SU-DHL-6 (cell line): Measurements from ENCODE around the gene CACNG5.
A peak's percentile ranks its signal among the peaks of the same experiment; 100 is the strongest.

ENCODE experiments used
- H2AFZ ChIP-seq: fragments of 200-600 bp; sonication (generic); 2 replicates; pipeline ENCODE4 v1.6.1; 2014; ENCODE audit warnings: low read depth, mild to moderate bottlenecking, moderate library complexity, mixed read lengths, antibody characterized with exemption, low read length; ENCODE audit not compliant: severe bottlenecking
- H3F3A ChIP-seq: fragments of 200-600 bp; shearing (Covaris generic); 2 replicates; pipeline ENCODE4 v1.6.0; 2016; ENCODE audit warnings: antibody characterized with exemption, mild to moderate bottlenecking; ENCODE audit not compliant: insufficient read depth
- H3K27ac ChIP-seq: fragments of 200-600 bp; sonication (generic); 2 replicates; pipeline ENCODE4 v1.5.1; 2016; ENCODE audit warnings: low read depth, mild to moderate bottlenecking, low read length, moderate library complexity, mixed read lengths
- H3K27me3 ChIP-seq: fragments of 200-600 bp; sonication (generic), shearing (Covaris generic); 2 replicates; pipeline ENCODE4 v1.6.0; 2014; ENCODE audit warnings: mild to moderate bottlenecking, low read length
- H3K36me3 ChIP-seq: fragments of 200-600 bp; sonication (generic); 2 replicates; pipeline ENCODE4 v1.6.1; 2014; ENCODE audit warnings: mild to moderate bottlenecking, low read length, mixed read lengths
- H3K4me2 ChIP-seq: fragments of 300-600, 200-600 bp; shearing (Covaris generic), sonication (generic); 2 replicates; pipeline ENCODE4 v1.6.0; 2014; ENCODE audit warnings: low read length, low read depth, mild to moderate bottlenecking; ENCODE audit not compliant: poor library complexity, severe bottlenecking
- H3K4me3 ChIP-seq: fragments of 200-600 bp; sonication (generic); 2 replicates; pipeline ENCODE4 v1.5.1; 2014; ENCODE audit warnings: antibody characterized with exemption, low read length, mild to moderate bottlenecking, mixed read lengths; ENCODE audit not compliant: insufficient read depth, poor library complexity, severe bottlenecking
- H3K79me2 ChIP-seq: fragments of 200-600 bp; sonication (generic); 2 replicates; pipeline ENCODE4 v1.6.1; 2014; ENCODE audit warnings: mild to moderate bottlenecking, low read length, moderate library complexity; ENCODE audit not compliant: insufficient read depth
- H3K9ac ChIP-seq: fragments of 200-600 bp; sonication (generic); 2 replicates; pipeline ENCODE4 v1.7.0; 2014; ENCODE audit warnings: mild to moderate bottlenecking, low read length
- H3K9me2 ChIP-seq: fragments of 200-600 bp; sonication (generic); replicated peaks from 2 replicates; pipeline ENCODE4 v1.6.1; 2014; ENCODE audit warnings: low read length; ENCODE audit not compliant: insufficient read depth
- H3K9me3 ChIP-seq: fragments of 200-600 bp; sonication (generic); 2 replicates; pipeline ENCODE4 v1.6.1; 2014; ENCODE audit warnings: low read length, mixed read lengths; ENCODE audit not compliant: insufficient read depth
- H4K20me1 ChIP-seq: fragments of 200-600 bp; sonication (generic); 2 replicates; pipeline ENCODE4 v1.6.1; 2014; ENCODE audit warnings: low read depth, mild to moderate bottlenecking, antibody characterized with exemption, low read length, moderate library complexity, mixed read lengths
- EZH2phosphoT487 ChIP-seq: fragments of 200-600 bp; sonication (generic), shearing (Covaris generic); conservative IDR thresholded peaks from 2 replicates; pipeline ENCODE4 v1.6.1; 2018; ENCODE audit warnings: mild to moderate bottlenecking, antibody characterized with exemption, low read length, moderate library complexity, mixed read lengths
- TF ChIP-seq, protein P1 (sequence below): fragments of 200-600 bp; sonication (generic); IDR thresholded peaks from one replicate; pipeline ENCODE4 v1.5.1; 2017; ENCODE audit warnings: antibody characterized with exemption, mild to moderate bottlenecking, low read length, moderate library complexity; ENCODE audit not compliant: insufficient read depth, poor library complexity, severe bottlenecking

Gene CACNG5

DNA sequence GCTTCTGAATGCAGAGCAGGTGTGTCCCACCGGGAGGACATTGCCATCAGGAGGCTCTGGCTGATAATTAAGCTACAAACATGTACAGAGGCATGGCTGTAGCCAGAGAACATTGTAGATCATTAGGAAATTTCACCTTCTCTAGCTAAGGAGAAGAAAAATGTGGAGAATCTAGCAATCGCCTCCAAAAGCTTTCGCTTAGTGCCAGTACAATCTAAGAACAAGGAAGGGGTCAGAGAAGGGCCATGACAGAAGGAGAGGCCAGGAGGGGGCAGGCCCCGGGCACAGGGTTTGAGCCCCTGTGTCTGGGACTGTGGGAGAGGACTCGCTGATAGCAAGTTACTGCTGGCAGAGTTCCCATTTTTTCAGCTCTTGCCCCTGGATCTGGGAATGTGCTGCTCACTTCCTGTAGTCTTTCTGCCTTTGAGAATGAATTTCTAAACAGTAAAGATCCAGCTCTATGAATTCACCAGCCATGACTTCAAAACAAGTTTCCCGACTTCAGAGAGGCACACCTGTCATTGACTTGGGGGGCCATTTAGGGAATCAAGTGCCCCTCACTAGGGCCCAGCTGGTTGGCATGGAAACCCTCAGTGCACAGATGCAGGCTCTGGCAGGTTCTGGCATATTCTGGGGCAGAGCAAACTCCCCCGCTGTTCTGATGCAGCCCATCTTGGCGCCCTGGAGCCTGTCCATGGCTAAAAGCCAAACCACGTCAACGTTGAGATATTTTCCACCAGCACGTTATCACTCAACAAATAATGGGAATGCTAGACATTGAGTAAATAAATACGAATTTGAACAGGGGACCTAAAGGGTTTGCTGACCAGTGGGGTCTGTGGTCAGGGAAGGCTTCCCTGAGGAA, 70.1 kb downstream of the CACNG5 start:
- no peaks in the 10 kb centered on the region for H4K20me1 ChIP-seq
- no peaks in the 10 kb centered on the region for H3K27me3 ChIP-seq
- H3K79me2 ChIP-seq: no peaks in the 10 kb centered on the region
- H2AFZ ChIP-seq: no peak overlapping the region
- TF ChIP-seq, protein P1, sequence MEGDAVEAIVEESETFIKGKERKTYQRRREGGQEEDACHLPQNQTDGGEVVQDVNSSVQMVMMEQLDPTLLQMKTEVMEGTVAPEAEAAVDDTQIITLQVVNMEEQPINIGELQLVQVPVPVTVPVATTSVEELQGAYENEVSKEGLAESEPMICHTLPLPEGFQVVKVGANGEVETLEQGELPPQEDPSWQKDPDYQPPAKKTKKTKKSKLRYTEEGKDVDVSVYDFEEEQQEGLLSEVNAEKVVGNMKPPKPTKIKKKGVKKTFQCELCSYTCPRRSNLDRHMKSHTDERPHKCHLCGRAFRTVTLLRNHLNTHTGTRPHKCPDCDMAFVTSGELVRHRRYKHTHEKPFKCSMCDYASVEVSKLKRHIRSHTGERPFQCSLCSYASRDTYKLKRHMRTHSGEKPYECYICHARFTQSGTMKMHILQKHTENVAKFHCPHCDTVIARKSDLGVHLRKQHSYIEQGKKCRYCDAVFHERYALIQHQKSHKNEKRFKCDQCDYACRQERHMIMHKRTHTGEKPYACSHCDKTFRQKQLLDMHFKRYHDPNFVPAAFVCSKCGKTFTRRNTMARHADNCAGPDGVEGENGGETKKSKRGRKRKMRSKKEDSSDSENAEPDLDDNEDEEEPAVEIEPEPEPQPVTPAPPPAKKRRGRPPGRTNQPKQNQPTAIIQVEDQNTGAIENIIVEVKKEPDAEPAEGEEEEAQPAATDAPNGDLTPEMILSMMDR: no peak
- TF ChIP-seq EZH2phosphoT487: no peak
- no peak overlapping the region for H3K27ac ChIP-seq
- H3K9me2 ChIP-seq: no peaks in the 10 kb centered on the region
- no peaks in the 10 kb centered on the region for H3K36me3 ChIP-seq
- H3K9ac ChIP-seq: no peak overlapping the region
- H3K4me2 ChIP-seq: no peak overlapping the region
- H3F3A ChIP-seq: no peaks in the 10 kb centered on the region
- no peaks in the 10 kb centered on the region for H3K9me3 ChIP-seq
- no peak overlapping the region for H3K4me3 ChIP-seq

DNA sequence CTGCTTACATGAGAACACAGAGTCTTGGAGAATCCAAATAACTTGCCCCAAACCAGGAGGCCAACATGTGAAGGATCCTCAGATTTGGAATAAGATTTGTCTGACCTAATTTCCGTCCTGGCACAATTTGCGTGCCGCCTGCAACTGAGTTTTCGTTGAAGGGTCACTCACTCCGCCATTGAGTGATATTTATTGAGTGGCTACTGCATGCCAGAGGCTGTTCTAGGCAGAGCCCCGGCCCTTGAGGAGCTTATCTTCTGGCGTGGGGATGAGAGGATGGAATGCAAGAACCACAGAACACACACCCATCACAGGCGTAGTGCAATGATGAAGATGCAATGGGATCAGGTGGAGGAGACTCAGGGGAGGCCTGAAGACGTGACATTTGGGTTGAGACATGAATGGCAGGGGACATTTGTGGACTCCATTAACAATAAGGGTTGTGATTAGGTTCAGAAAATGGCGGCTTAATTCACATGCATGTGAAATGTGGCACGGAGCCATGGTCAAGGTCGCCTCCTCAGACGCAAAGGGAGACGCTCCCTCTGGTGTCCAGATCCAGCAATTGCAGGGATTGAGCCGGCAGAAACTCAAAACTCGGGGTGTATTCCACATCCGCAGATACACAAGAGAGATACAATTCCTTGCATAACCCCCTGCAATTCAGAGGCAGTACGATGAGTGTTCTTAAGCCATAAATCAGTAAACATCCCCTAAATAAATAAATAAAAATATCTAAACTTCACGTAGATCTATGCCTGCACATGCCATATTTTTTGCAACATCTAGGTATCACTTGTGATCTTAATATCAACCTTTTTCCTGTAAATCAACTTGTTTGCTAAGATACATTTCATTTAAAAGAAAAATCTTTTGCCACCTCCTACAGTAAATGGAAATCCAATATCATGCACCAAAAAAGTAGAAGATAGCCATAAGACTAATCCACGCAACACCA, 71.7 kb downstream of the CACNG5 start:
- H3K9me3 ChIP-seq: no peaks in the 10 kb centered on the region
- no peaks in the 10 kb centered on the region for H3K9me2 ChIP-seq
- no peak overlapping the region for H3K9ac ChIP-seq
- H3K36me3 ChIP-seq: no peaks in the 10 kb centered on the region
- no peaks in the 10 kb centered on the region for H4K20me1 ChIP-seq
- no peaks in the 10 kb centered on the region for H3F3A ChIP-seq
- no peaks in the 10 kb centered on the region for H3K27me3 ChIP-seq
- no peak overlapping the region for H3K4me3 ChIP-seq
- peak overlapping the region; percentile 87 for H2AFZ ChIP-seq
- no peak overlapping the region for H3K4me2 ChIP-seq
- no peak for TF ChIP-seq EZH2phosphoT487
- TF ChIP-seq, protein P1: peak; percentile 86
- H3K27ac ChIP-seq: no peak overlapping the region
- no peaks in the 10 kb centered on the region for H3K79me2 ChIP-seq

DNA sequence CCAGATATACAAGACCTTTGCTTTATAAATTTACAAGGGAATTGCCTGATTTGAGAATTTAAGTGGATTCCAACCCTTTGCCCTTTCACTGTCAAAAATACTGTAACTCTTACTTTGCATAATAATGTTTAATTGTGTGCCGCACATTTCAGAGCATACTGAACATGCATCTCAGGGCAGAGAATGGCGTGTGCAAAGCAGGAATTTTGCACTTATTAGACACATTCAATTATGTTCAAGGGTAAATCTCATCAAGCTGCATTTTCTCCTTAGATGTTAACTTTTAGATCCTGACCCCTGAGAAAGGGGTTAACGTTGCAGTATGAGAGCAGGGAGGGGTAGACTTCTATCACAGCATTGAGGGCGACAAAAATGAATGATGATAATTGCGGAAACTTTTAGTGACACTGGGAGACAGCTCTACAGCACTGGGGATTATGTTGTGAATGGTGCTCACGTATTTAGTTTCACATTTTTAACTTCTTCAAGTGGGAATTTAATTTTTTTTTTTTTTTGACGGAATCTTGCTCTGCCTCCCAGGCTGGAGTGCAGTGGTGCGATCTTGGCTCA, 75.0 kb downstream of the CACNG5 start:
- H3K27ac ChIP-seq: no peak overlapping the region
- no peaks in the 10 kb centered on the region for H4K20me1 ChIP-seq
- no peak overlapping the region for H3K4me2 ChIP-seq
- H2AFZ ChIP-seq: no peak overlapping the region
- no peaks in the 10 kb centered on the region for H3K9me3 ChIP-seq
- TF ChIP-seq EZH2phosphoT487: no peak
- TF ChIP-seq, protein P1: no peak
- H3K79me2 ChIP-seq: no peaks in the 10 kb centered on the region
- H3K9me2 ChIP-seq: no peaks in the 10 kb centered on the region
- no peaks in the 10 kb centered on the region for H3F3A ChIP-seq
- H3K36me3 ChIP-seq: no peaks in the 10 kb centered on the region
- H3K9ac ChIP-seq: no peak overlapping the region
- no peaks in the 10 kb centered on the region for H3K27me3 ChIP-seq
- H3K4me3 ChIP-seq: no peak overlapping the region
